Measurements from ENCODE around the gene SLC5A11. TPM values are rescaled to one million over a fixed set of nuclear protein-coding genes. Genes with fewer than 3 reads are reported as not detected.

Gene SLC5A11
- total and polyA plus RNA-seq, 2 donors (not counting 1 experiment from before 2014, with no cell fraction given) = 0.62 to 0.84 TPM

DNA sequence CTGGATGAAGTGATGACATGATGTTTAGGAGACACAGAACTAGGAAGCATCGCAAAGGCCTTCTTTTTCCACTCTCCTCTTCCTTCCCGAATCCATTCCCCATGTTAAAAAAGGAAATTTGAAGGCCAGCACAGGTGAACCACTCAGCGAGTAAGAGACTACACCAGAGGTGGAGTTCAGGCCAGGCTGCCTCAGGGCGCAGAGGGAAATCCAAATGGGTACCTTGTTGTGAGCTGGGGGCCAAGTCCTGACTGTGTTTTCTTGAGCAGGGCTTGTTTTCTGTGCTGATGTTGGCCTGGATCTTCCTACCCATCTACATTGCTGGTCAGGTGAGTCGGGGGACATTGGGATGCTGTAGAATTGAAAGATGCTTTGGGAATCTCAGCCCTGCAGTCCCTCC, 26.1 kb downstream of the SLC5A11 start:
- Histone ChIP-seq H3K79me2 (ENCODE audit: control insufficient read depth, insufficient read depth, low read length) (no peaks in the 10 kb centered on the region), H3K36me3 (replicated peaks in 1 of 2; ENCODE audit: control extremely low read depth in 1 of 2, control insufficient read depth in 1 of 2, extremely low read depth in 1 of 2, insufficient read depth in 2 of 2, low read length in 1 of 2) (no peaks in the 10 kb centered on the region), H3K4me3 (ENCODE audit: control extremely low read depth in 1 of 5, extremely low read depth in 1 of 5, insufficient read depth in 1 of 5, low read depth in 2 of 5, low read length in 4 of 5) (no peak overlapping the region), H3K4me2 (replicated peaks; ENCODE audit: low read depth, low read length, poor library complexity, severe bottlenecking) (no peak overlapping the region), H3K27ac (ENCODE audit: low read length in 2 of 2) (no peak overlapping the region), H3K27me3 (replicated peaks in 1 of 4; ENCODE audit: control extremely low read depth in 1 of 4, control insufficient read depth in 3 of 4, insufficient read depth in 4 of 4, low read length in 3 of 4) (no peaks in the 10 kb centered on the region), H3K9ac (ENCODE audit: low read length) (no peak overlapping the region), H4K20me1 (ENCODE audit: control insufficient read depth, insufficient read depth, low read length, poor library complexity, severe bottlenecking) (no peaks in the 10 kb centered on the region), H3K4me1 (ENCODE audit: control insufficient read depth in 2 of 2, insufficient read depth in 2 of 2, low read length in 2 of 2) (no peaks in the 10 kb centered on the region), H3K9me3 (ENCODE audit: control extremely low read depth in 1 of 3, control insufficient read depth in 2 of 3, insufficient read depth in 1 of 3, low read length in 2 of 3) (peaks cover 0 to 12% (median 0%) of the 10 kb centered on the region in 3 donors), H2AFZ (ENCODE audit: insufficient read depth, low read depth, low read length, poor library complexity, severe bottlenecking) (no peak overlapping the region)
- ATAC-seq (ENCODE audit: low read depth) = no peak
- no peak for TF ChIP-seq EZH2 (IDR thresholded peaks at IDR 0.05; ENCODE audit: borderline replicate concordance, insufficient read depth, low read depth, low read length, poor library complexity, severe bottlenecking)
- TF ChIP-seq, protein P1, sequence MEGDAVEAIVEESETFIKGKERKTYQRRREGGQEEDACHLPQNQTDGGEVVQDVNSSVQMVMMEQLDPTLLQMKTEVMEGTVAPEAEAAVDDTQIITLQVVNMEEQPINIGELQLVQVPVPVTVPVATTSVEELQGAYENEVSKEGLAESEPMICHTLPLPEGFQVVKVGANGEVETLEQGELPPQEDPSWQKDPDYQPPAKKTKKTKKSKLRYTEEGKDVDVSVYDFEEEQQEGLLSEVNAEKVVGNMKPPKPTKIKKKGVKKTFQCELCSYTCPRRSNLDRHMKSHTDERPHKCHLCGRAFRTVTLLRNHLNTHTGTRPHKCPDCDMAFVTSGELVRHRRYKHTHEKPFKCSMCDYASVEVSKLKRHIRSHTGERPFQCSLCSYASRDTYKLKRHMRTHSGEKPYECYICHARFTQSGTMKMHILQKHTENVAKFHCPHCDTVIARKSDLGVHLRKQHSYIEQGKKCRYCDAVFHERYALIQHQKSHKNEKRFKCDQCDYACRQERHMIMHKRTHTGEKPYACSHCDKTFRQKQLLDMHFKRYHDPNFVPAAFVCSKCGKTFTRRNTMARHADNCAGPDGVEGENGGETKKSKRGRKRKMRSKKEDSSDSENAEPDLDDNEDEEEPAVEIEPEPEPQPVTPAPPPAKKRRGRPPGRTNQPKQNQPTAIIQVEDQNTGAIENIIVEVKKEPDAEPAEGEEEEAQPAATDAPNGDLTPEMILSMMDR (IDR thresholded peaks at IDR 0.05) = no peak
- Mint-ChIP-seq H3K9me3 (ENCODE audit: insufficient read depth) (no peaks in the 10 kb centered on the region), H3K4me3 (no peak overlapping the region), H3K27ac (no peak overlapping the region), H3K27me3 (peaks cover 11% of the 10 kb centered on the region), H3K4me1 (no peaks in the 10 kb centered on the region)
- ChIA-PET CTCF (no interaction called here), POLR2A (no interaction called here)
- WGBS (ENCODE audit: insufficient coverage) = 100% methylated on average over 2 of the region's 5 CpGs
- DNase-seq = no peak
- intact Hi-C loops (cut with micrococcal nuclease) = no loop called here

DNA sequence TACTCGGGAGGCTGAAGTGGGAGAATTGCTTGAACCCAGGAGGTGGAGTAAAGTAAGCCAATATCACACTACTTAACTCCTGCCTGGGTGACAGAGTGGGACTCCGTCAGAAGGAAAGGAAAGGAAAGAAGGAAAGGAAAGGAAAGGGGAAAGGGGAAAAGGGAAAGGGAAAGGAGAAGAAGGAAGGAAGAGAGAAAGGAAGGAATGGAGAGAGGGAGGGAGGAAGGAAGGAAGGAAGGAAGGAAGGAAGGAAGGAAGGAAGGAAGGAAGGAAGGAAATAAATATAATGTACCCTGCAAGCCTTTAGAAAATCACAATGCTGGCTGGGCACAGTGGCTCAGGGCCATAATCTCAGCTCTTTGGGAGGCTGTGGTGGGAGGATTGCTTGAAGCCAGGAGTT, 27.3 kb downstream of the SLC5A11 start:
- H3K4me2 ChIP-seq (replicated peaks; ENCODE audit: low read depth, low read length, poor library complexity, severe bottlenecking) = no peak overlapping the region
- no peaks in the 10 kb centered on the region for H3K4me1 ChIP-seq (ENCODE audit: control insufficient read depth in 2 of 2, insufficient read depth in 2 of 2, low read length in 2 of 2)
- no peak for DNase-seq
- ChIA-PET POLR2A (no interaction called here), CTCF (no interaction called here)
- H4K20me1 ChIP-seq (ENCODE audit: control insufficient read depth, insufficient read depth, low read length, poor library complexity, severe bottlenecking) = no peaks in the 10 kb centered on the region
- no peak overlapping the region for H3K27ac ChIP-seq (ENCODE audit: low read length in 2 of 2)
- Mint-ChIP-seq H3K9me3 (ENCODE audit: insufficient read depth) (no peaks in the 10 kb centered on the region), H3K4me3 (no peak overlapping the region), H3K27ac (no peak overlapping the region), H3K27me3 (peaks cover 11% of the 10 kb centered on the region), H3K4me1 (no peaks in the 10 kb centered on the region)
- WGBS (ENCODE audit: insufficient coverage) = 80% methylated on average over 1 of the region's 2 CpGs
- H2AFZ ChIP-seq (ENCODE audit: insufficient read depth, low read depth, low read length, poor library complexity, severe bottlenecking) = no peak overlapping the region
- intact Hi-C loops (cut with micrococcal nuclease) = no loop called here
- TF ChIP-seq EZH2 (IDR thresholded peaks at IDR 0.05; ENCODE audit: borderline replicate concordance, insufficient read depth, low read depth, low read length, poor library complexity, severe bottlenecking) = no peak
- TF ChIP-seq, protein P1 (IDR thresholded peaks at IDR 0.05) = no peak
- peaks cover 0 to 12% (median 0%) of the 10 kb centered on the region in 3 donors for H3K9me3 ChIP-seq (ENCODE audit: control extremely low read depth in 1 of 3, control insufficient read depth in 2 of 3, insufficient read depth in 1 of 3, low read length in 2 of 3)
- H3K27me3 ChIP-seq (replicated peaks in 1 of 4; ENCODE audit: control extremely low read depth in 1 of 4, control insufficient read depth in 3 of 4, insufficient read depth in 4 of 4, low read length in 3 of 4) = no peaks in the 10 kb centered on the region
- no peak overlapping the region for H3K9ac ChIP-seq (ENCODE audit: low read length)
- H3K79me2 ChIP-seq (ENCODE audit: control insufficient read depth, insufficient read depth, low read length) = no peaks in the 10 kb centered on the region
- H3K36me3 ChIP-seq (replicated peaks in 1 of 2; ENCODE audit: control extremely low read depth in 1 of 2, control insufficient read depth in 1 of 2, extremely low read depth in 1 of 2, insufficient read depth in 2 of 2, low read length in 1 of 2) = no peaks in the 10 kb centered on the region
- ATAC-seq (ENCODE audit: low read depth) = no peak
- no peak overlapping the region for H3K4me3 ChIP-seq (ENCODE audit: control extremely low read depth in 1 of 5, extremely low read depth in 1 of 5, insufficient read depth in 1 of 5, low read depth in 2 of 5, low read length in 4 of 5)

Data from B cell (primary cell).